GM21447 (cell line): ENCODE results near the gene HMGN2.
"Not testable (repeated sequence)": the region's sequence is repeated elsewhere in the genome, so short reads cannot be mapped to it uniquely, and the experiment has no call there.

Experiments used
- ATAC-seq: cut with Tn5 transposase; IDR thresholded peaks from one replicate; pipeline ENCODE4 v1.9.1; 2021; ENCODE audit not compliant: unreplicated experiment

HMGN2 gene

GRCh38 chr1:26476958-26477357 is 4.7 kb downstream of the HMGN2 start:
- no peak for ATAC-seq

- no peak for ATAC-seq
Observed at GRCh38 chr1:26477446-26478152, 5.4 kb downstream of the HMGN2 start.

GRCh38 chr1:26478159-26478558 is 5.9 kb downstream of the HMGN2 start:
- no peak for ATAC-seq

- no peak for ATAC-seq
Observed at GRCh38 chr1:26478988-26479387, 6.7 kb downstream of the HMGN2 start.

- ATAC-seq = no peak
Observed at GRCh38 chr1:26482921-26483320, 10.7 kb downstream of the HMGN2 start.

GRCh38 chr1:26483980-26484379 is 11.7 kb downstream of the HMGN2 start:
- no peak for ATAC-seq

GRCh38 chr1:26490155-26490554 is 17.9 kb downstream of the HMGN2 start:
- ATAC-seq = no peak

GRCh38 chr1:26493267-26493666 is 21.0 kb downstream of the HMGN2 start:
- no peak for ATAC-seq

- ATAC-seq = no peak
Observed at GRCh38 chr1:26493938-26494337, 21.7 kb downstream of the HMGN2 start.

GRCh38 chr1:26496861-26497260 is 24.6 kb downstream of the HMGN2 start:
- no peak for ATAC-seq

- no peak for ATAC-seq
Observed at GRCh38 chr1:26498894-26499293, 26.7 kb downstream of the HMGN2 start.

- peak; percentile 68 for ATAC-seq
Observed at GRCh38 chr1:26500488-26501175, 28.4 kb downstream of the HMGN2 start.

GRCh38 chr1:26510711-26511110 is 38.5 kb downstream of the HMGN2 start:
- not testable (repeated sequence) for ATAC-seq

- ATAC-seq = not testable (repeated sequence)
Observed at GRCh38 chr1:26515836-26516235, 43.6 kb downstream of the HMGN2 start.

- ATAC-seq = no peak
Observed at GRCh38 chr1:26516987-26517765, 44.9 kb downstream of the HMGN2 start.

GRCh38 chr1:26517766-26518049 is 45.5 kb downstream of the HMGN2 start:
- no peak for ATAC-seq

- no peak for ATAC-seq
Observed at GRCh38 chr1:26518355-26518754, 46.1 kb downstream of the HMGN2 start.

- no peak for ATAC-seq
Observed at GRCh38 chr1:26520339-26520738, 48.1 kb downstream of the HMGN2 start.

- no peak for ATAC-seq
Observed at GRCh38 chr1:26521669-26522030, 49.4 kb downstream of the HMGN2 start.

- no peak for ATAC-seq
Observed at GRCh38 chr1:26522073-26522472, 49.8 kb downstream of the HMGN2 start.

- no peak for ATAC-seq
Observed at GRCh38 chr1:26524181-26524580, 51.9 kb downstream of the HMGN2 start.
